Measurements from ENCODE around the gene ZBTB16.

GRCh38 chr11:114274637-114275036 lies 215.1 kb downstream of the ZBTB16 start:
- TF ChIP-seq CTCF (IDR thresholded peaks at IDR 0.05; ENCODE audit: borderline replicate concordance, extremely low read depth, low read length, poor library complexity, severe bottlenecking) (no peak), EZH2 (IDR thresholded peaks at IDR 0.05; ENCODE audit: borderline replicate concordance, low read depth, low read length, severe bottlenecking) (no peak)

All from DND-41 (cell line).